ENCODE results near the gene PTPRQ.

The PTPRQ gene

DNA sequence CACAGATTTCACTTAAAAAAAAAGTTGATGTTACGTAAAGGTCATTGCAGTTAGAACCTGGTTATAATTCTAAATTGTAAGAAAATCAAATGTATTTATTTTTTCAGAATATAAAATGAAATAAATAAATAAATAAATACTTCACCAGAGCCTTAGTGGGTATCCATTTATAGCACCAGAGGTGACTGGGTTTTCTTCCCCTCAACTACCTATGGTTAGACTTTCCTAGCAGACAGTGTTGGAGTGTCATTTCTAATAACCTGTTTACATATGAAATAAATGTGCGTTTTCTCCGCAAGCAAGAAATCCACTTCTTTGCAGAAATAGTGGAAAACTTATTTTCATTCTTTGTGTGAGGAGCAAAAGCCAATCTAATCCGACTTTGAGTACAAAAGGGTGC is 269.4 kb downstream of the PTPRQ start:
- Histone ChIP-seq H3K27ac (no peak overlapping the region), H3K4me3 (no peak overlapping the region)

DNA sequence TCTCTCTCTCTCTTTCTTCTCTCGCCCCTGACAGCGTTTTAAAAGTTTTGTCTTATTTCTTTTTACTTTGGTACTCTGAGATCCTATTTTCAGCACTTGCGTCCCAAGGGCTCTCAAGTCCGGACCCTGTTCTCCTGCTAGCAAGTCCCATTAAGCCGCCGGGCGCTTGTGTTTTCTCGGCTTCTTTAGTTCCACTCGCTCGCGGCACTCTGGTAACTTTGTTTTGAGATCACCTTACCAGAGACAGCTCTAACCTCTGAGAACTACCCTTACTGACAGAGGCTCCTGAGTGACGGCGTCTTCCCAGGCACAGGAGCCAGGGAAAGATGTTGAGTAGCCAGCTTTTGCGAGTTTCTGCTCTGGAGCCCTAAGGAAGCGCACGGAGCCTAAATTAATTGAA is 270.0 kb downstream of the PTPRQ start:
- H3K4me3 ChIP-seq, result no peak overlapping the region

DNA sequence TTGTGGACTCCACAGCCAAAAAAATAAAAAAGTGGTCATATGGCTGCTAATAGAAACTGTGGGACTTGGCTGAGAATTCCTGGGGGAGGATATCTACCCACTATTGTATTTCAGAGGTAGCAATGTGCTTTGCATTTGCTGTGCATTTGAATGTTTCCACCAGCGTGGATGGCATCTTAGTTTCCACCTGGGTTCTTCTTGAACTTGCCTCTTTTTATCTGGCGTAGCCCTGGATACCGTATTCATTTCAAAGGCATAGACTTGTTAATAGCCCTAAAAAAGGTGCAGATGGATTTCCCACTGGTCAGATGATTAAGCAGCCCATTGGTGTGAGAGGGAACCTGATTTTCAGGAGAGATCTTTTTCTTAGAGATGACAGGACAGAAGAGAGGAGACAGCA is 270.8 kb downstream of the PTPRQ start:
- Histone ChIP-seq H3K4me3 (no peak overlapping the region), H3K27ac (no peak overlapping the region)

More for the DNA sequence above, 270.0 kb downstream of the PTPRQ start:
- H3K27ac ChIP-seq, result no peak overlapping the region

DNA sequence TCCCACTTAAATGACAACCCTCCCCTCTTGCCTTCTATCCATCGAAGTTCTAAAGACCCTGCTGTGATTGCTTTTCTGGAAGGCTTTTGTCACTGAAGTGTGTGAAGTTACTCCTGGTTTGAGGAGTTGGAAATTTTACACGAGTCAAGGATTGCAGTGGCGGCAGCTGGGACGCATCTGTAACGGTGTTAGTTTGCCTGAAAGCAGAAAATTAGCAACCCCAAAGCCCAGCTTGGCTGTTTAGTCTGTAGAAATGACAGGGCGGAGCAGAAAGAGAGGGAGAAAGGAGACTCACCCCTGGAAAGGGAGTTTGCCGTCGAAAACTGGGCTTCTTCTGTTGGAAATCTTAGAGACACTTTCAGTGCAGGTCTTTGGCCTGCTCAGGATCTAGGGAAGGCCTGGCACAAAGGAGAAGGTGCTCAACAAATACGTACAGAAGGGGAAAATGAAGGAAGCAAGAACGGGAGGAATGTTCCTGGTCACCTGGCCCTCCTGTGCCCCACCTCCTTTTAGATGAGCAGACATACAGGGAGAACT is 271.7 kb downstream of the PTPRQ start:
- no peak overlapping the region for H3K4me3 ChIP-seq
- no peak overlapping the region for H3K27ac ChIP-seq

DNA sequence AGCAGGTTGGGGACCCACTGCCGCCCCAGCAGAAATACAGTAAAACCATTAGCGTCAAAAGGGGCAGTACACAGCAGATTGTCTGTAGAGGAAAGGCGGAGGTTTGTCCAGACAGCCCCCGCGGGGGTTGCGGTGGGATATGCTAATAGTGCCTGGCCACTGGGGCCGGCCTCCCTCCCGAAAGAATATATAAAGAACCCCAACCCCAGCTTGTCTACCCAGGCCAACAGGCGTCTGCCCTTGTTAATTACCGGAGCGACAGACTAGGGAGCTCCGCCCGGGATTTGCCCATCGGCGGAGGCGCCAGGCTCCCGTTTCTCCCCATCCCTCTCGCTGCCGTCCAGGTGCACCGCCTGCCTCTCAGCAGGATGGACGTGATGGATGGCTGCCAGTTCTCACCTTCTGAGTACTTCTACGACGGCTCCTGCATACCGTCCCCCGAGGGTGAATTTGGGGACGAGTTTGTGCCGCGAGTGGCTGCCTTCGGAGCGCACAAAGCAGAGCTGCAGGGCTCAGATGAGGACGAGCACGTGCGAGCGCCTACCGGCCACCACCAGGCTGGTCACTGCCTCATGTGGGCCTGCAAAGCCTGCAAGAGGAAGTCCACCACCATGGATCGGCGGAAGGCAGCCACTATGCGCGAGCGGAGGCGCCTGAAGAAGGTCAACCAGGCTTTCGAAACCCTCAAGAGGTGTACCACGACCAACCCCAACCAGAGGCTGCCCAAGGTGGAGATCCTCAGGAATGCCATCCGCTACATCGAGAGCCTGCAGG is 272.8 kb downstream of the PTPRQ start, which contains the start of gene MYF5:
Gene MYF5, plus strand, starts transcription at position 217 of the 774 bp plus-strand sequence. Its CDS starts 152 bp downstream, at position 369.
- Histone ChIP-seq H3K4me3 (no peak within 1 kb of the TSS), H3K27ac (no peak within 1 kb of the TSS)

DNA sequence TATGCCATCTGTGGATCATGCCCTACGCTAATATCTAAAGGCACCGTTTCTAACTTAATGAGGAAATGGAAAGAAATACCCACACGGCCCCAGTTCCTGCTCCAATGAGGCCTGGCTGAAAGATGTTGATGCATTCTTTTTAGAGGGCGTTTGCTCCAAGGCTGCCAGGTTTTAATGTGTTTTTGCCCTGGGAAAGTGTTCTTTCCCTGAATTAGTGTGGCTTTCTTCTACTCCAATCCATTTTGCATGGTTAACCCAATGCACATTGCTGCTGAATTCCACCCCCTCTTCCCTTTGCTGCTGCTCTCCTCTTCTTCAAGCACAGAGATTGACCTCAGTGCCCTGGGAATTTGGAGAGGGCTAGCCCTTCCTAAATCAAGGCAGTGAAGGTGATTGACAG is 273.8 kb downstream of the PTPRQ start:
- no peak overlapping the region for H3K27ac ChIP-seq
- no peak overlapping the region for H3K4me3 ChIP-seq

DNA sequence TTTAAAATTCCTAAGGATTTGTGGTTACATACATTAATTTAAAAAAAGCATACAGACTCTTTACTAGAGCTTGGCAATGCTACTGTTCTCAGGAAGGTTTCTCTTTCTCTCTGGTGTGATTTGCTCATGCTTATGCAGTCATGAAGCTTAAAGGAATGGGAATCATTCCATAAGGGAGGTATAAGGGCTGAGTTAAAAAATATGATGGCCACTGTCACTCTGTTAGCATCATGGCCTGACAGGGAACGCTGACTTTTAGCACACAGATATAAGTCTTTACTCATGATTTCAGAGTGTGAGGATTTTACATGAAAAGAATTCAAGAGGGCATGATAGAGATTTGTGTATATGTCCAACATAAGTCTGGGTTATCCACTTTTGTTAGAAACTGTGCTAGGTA is 276.5 kb downstream of the PTPRQ start:
- Histone ChIP-seq H3K27ac (no peak overlapping the region), H3K4me3 (no peak overlapping the region)

DNA sequence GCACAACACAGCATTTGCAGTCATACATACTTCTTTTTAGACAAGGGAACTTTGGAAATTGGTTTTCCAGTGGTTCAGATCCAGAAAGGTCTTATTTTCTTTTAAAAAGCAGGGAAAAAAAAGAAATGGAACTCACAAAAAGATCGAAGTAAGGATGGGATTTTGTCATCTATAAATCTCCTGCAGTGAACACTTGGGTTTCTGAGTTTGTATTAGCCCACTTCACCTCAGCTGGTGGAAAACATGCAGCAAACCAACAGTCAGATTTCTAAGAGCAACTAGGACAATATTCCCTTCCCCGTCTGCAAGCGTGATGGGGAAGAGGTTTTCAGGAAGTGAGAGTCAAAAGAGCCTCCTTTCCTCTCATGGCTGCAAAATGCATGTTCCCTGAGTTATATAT is 277.3 kb downstream of the PTPRQ start:
- Histone ChIP-seq H3K4me3 (no peak overlapping the region), H3K27ac (no peak overlapping the region)
